Ectodermal cell (in vitro differentiated cells): ENCODE measurements around the gene NUP85.

Experiments used
- H3K27ac ChIP-seq: 2 replicates; pipeline ENCODE4 v1.7.0; 2013; ENCODE audit warnings: mild to moderate bottlenecking, low read depth, low read length; ENCODE audit not compliant: insufficient read depth, poor library complexity, severe bottlenecking
- H3K27me3 ChIP-seq: 2 replicates; pipeline ENCODE4 v1.7.0; 2013; ENCODE audit warnings: mild to moderate bottlenecking, low read length; ENCODE audit not compliant: insufficient read depth, control insufficient read depth, poor library complexity, severe bottlenecking
- H3K36me3 ChIP-seq: one replicate; pipeline ENCODE4 v1.7.0; 2013; ENCODE audit warnings: low read length; ENCODE audit not compliant: control insufficient read depth, insufficient read depth
- H3K4me1 ChIP-seq: one replicate; pipeline ENCODE4 v1.7.0; 2013; ENCODE audit warnings: low read length; ENCODE audit not compliant: control insufficient read depth, insufficient read depth
- H3K4me3 ChIP-seq: 2 replicates; pipeline ENCODE4 v1.7.0; 2013; ENCODE audit warnings: low read depth, low read length, control low read depth; ENCODE audit not compliant: insufficient read depth
- H3K9me3 ChIP-seq: 2 replicates; pipeline ENCODE4 v1.7.0; 2013; ENCODE audit warnings: mild to moderate bottlenecking, low read length, moderate library complexity; ENCODE audit not compliant: control insufficient read depth
- WGBS, 2 experiments: methylation state at CpG; one replicate each; pipeline ENCODE4 v1.1.7; 2013; ENCODE audit warnings: missing lambda C conversion rate in 2 of 2; 5-methylcytosine and 5-hydroxymethylcytosine counted together

The NUP85 gene

GRCh38 chr17:75228847-75229246 lies 23.4 kb downstream of the NUP85 start:
- 95% methylated on average over 4 of the region's 4 CpGs for WGBS, 2 experiments
- Histone ChIP-seq H3K4me3 (no peak overlapping the region), H3K9me3 (no peaks in the 10 kb centered on the region), H3K27me3 (no peaks in the 10 kb centered on the region), H3K36me3 (peaks cover 57% of the 10 kb centered on the region), H3K27ac (no peak overlapping the region), H3K4me1 (no peaks in the 10 kb centered on the region)

GRCh38 chr17:75231071-75231470 lies 25.6 kb downstream of the NUP85 start:
- no peaks in the 10 kb centered on the region for H3K9me3 ChIP-seq
- H3K4me1 ChIP-seq, result no peaks in the 10 kb centered on the region
- no peak overlapping the region for H3K4me3 ChIP-seq
- no peaks in the 10 kb centered on the region for H3K27me3 ChIP-seq
- H3K27ac ChIP-seq, result no peak overlapping the region
- H3K36me3 ChIP-seq, result peaks cover 68% of the 10 kb centered on the region
- 94 to 96% methylated on average over 8 of the region's 8 CpGs for WGBS, 2 experiments

GRCh38 chr17:75231741-75232464 lies 26.4 kb downstream of the NUP85 start:
- no peak overlapping the region for H3K4me3 ChIP-seq
- WGBS, 2 experiments, result 96 to 97% methylated on average over 18 of the region's 18 CpGs
- H3K36me3 ChIP-seq, result peaks cover 67% of the 10 kb centered on the region

GRCh38 chr17:75232786-75233185 lies 27.3 kb downstream of the NUP85 start:
- 95 to 97% methylated on average over 13 of the region's 13 CpGs for WGBS, 2 experiments
- Histone ChIP-seq H3K9me3 (no peaks in the 10 kb centered on the region), H3K27ac (no peak overlapping the region), H3K4me3 (no peak overlapping the region), H3K27me3 (no peaks in the 10 kb centered on the region), H3K36me3 (peaks cover 65% of the 10 kb centered on the region), H3K4me1 (no peaks in the 10 kb centered on the region)

More at GRCh38 chr17:75231741-75232464, 26.4 kb downstream of the NUP85 start:
- no peaks in the 10 kb centered on the region for H3K27me3 ChIP-seq
- no peak overlapping the region for H3K27ac ChIP-seq
- H3K9me3 ChIP-seq, result no peaks in the 10 kb centered on the region
- H3K4me1 ChIP-seq, result no peaks in the 10 kb centered on the region

- Histone ChIP-seq H3K36me3 (peaks cover 48% of the 10 kb centered on the region), H3K4me3 (no peak overlapping the region), H3K27me3 (no peaks in the 10 kb centered on the region), H3K4me1 (no peaks in the 10 kb centered on the region), H3K9me3 (no peaks in the 10 kb centered on the region), H3K27ac (no peak overlapping the region)
- 96 to 97% methylated on average over 12 of the region's 12 CpGs for WGBS, 2 experiments
These were observed 31.9 kb downstream of the NUP85 start for GRCh38 chr17:75237100-75238014.

- Histone ChIP-seq H3K27ac (no peak overlapping the region), H3K4me3 (no peak overlapping the region), H3K4me1 (no peaks in the 10 kb centered on the region), H3K9me3 (no peaks in the 10 kb centered on the region), H3K36me3 (peaks cover 47% of the 10 kb centered on the region), H3K27me3 (no peaks in the 10 kb centered on the region)
- 93 to 96% methylated on average over 11 of the region's 11 CpGs for WGBS, 2 experiments
These were observed 32.6 kb downstream of the NUP85 start for GRCh38 chr17:75238020-75238580.

- no peaks in the 10 kb centered on the region for H3K27me3 ChIP-seq
- H3K27ac ChIP-seq, result no peak overlapping the region
- H3K4me3 ChIP-seq, result no peak overlapping the region
- H3K4me1 ChIP-seq, result no peaks in the 10 kb centered on the region
- WGBS, 2 experiments, result 81 to 83% methylated on average over 13 of the region's 13 CpGs
- peaks cover 51% of the 10 kb centered on the region for H3K36me3 ChIP-seq
- H3K9me3 ChIP-seq, result no peaks in the 10 kb centered on the region
These were observed 33.3 kb downstream of the NUP85 start for GRCh38 chr17:75238684-75239191.

- Histone ChIP-seq H3K27ac (no peak overlapping the region), H3K9me3 (no peaks in the 10 kb centered on the region), H3K4me1 (no peaks in the 10 kb centered on the region), H3K4me3 (no peak overlapping the region), H3K27me3 (no peaks in the 10 kb centered on the region), H3K36me3 (peaks cover 55% of the 10 kb centered on the region)
- WGBS, 2 experiments, result 94 to 96% methylated on average over 12 of the region's 12 CpGs
These were observed 33.7 kb downstream of the NUP85 start for GRCh38 chr17:75239214-75239613.

GRCh38 chr17:75239778-75240393 lies 34.4 kb downstream of the NUP85 start:
- peak overlapping the region; percentile 50 for H3K27ac ChIP-seq
- no peaks in the 10 kb centered on the region for H3K9me3 ChIP-seq
- H3K4me3 ChIP-seq, result no peak overlapping the region
- H3K4me1 ChIP-seq, result no peaks in the 10 kb centered on the region
- WGBS, 2 experiments, result 93 to 94% methylated on average over 23 of the region's 23 CpGs
- H3K27me3 ChIP-seq, result no peaks in the 10 kb centered on the region
- H3K36me3 ChIP-seq, result peaks cover 48% of the 10 kb centered on the region
